Naive B cell (primary cell): Measurements from ENCODE around the gene PXN. TPM values are rescaled to one million over a fixed set of nuclear protein-coding genes. Genes with fewer than 3 reads are reported as not detected.

Source experiments
- ATAC-seq, 2 donors: fragments of 150-1000 bp; cut with Tn5 transposase; 2 replicates each; pipeline ENCODE4 v1.10.0; 2021; ENCODE audit warnings: low read depth in 2 of 2, mild to moderate bottlenecking in 2 of 2, moderate library complexity in 2 of 2
- DNase-seq: peaks from one replicate; pipeline ENCODE4 v3.0.0; 2022
- H3K27ac Mint-ChIP-seq, 6 donors: one replicate each; pipeline ENCODE4 v1.8.0; 2020 to 2022; ENCODE audit warnings: mild to moderate bottlenecking in 6 of 6, mixed read lengths in 6 of 6, moderate library complexity in 5 of 6, inconsistent platforms in 2 of 6
- H3K27me3 Mint-ChIP-seq, 3 donors: one replicate each; pipeline ENCODE4 v1.8.0; 2021 to 2022; ENCODE audit warnings: mixed read lengths in 3 of 3, mild to moderate bottlenecking in 1 of 3
- H3K36me3 Mint-ChIP-seq, 2 donors: one replicate each; pipeline ENCODE4 v1.8.0; 2020 to 2022; ENCODE audit warnings: mixed read lengths in 2 of 2, inconsistent platforms in 1 of 2, mild to moderate bottlenecking in 1 of 2
- H3K4me1 Mint-ChIP-seq, 3 donors: one replicate each; pipeline ENCODE4 v1.8.0; 2020 to 2022; ENCODE audit warnings: mixed read lengths in 3 of 3, inconsistent platforms in 1 of 3, mild to moderate bottlenecking in 1 of 3, moderate library complexity in 1 of 3
- H3K4me3 Mint-ChIP-seq, 8 donors: one replicate each; pipeline ENCODE4 v1.8.0; 2020 to 2022; ENCODE audit warnings: mild to moderate bottlenecking in 8 of 8, mixed read lengths in 8 of 8, moderate library complexity in 8 of 8, inconsistent platforms in 2 of 8
- H3K9me3 Mint-ChIP-seq, 7 donors: one replicate each; pipeline ENCODE4 v1.8.0; 2020 to 2022; ENCODE audit warnings: mixed read lengths in 7 of 7, mild to moderate bottlenecking in 5 of 7, inconsistent platforms in 2 of 7, moderate library complexity in 1 of 7
- polyA plus RNA-seq, 6 donors: library from polyadenylated mRNA; unstranded; fragments of 300-500 nt; fragmentation: Illumina TruSeq; gene quantifications; one replicate each; pipeline ENCODE4 v1.2.3, GENCODE V29; 2021; ENCODE audit warnings: low read depth in 6 of 6

The PXN gene
- polyA plus RNA-seq: 1 to 10 TPM in 5 of 6 donors, under 1 TPM in 1; 0.95 to 6.0 (median 3.7) TPM

DNA sequence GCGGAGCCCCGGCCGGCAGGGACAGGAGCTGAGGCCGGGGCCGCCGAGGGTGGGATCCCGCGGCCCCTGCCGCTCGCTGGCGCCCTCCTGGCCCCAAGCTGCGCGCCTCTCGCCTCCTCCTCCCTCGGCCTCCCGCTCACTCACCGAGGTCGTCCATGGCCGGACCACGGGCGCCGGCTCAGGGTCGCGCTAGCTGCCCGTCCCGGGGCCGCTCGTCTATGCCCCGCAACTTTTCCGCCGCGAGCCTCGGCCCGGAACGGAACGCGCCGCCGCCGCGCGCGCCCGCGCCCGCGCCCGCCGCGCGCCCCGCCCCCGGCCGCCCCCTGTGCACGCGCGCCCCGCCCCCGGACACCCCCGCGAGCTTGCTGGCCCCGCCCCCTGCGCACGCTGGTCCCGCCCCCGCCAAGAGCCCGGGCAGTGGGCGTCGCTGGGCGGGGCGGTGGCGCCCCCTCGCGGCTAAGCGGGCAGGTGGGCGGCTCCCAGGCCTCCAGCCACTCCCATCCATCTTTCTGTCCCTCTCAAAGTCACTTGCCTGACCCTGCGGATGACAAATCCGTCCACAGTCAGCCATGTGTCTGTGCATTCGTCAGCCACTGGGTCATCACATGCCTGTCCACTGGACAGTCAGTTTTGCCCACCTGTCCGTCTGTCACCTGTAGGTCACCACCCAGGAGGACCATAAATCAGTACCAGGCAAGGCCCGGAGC is at the start of gene PXN:
Gene PXN, minus strand, starts transcription at position 258 of the 707 bp plus-strand sequence. Its CDS starts 101 bp downstream, at position 157.
- Mint-ChIP-seq H3K36me3 (no peaks in the 10 kb centered on the region), H3K9me3 (no peaks in the 10 kb centered on the region), H3K27me3 (peaks cover 31 to 65% (median 54%) of the 10 kb centered on the region in 3 donors), H3K4me3 (peak within 1 kb of the TSS; percentile 74 to 94 (median 87)), H3K27ac (peak within 1 kb of the TSS in 4 of 6 donors; percentile 66 to 92 (median 81)), H3K4me1 (peaks cover 20 to 31% (median 25%) of the 10 kb centered on the region in 3 donors)
- DNase-seq: peak; percentile 83
- ATAC-seq: peak; percentile 92 to 94

DNA sequence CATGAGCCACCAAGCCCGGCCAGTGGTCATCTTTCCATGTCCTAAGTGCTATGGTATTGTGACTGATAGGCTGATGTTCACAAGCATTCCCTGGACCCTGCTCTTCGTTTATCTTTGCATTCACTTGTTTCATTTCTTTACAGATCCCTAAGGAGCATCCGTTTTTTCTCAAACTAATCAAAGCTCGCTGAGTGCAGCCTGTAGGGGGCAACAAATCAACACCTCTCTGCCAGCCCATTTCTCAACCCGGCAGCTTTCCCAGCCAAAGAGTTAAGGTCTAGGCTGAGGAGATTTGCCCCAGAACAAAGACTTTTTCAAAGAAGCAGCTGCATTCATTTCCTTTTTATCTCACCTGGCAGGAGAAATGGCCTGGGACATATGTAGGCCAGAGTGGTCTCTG is 48.7 kb upstream of the PXN start:
- Mint-ChIP-seq H3K4me1 (peaks cover 14 to 18% (median 14%) of the 10 kb centered on the region in 3 donors), H3K36me3 (no peaks in the 10 kb centered on the region), H3K27me3 (no peaks in the 10 kb centered on the region), H3K4me3 (peak overlapping the region in 1 of 8 donors; percentile 41), H3K27ac (no peak overlapping the region), H3K9me3 (peaks cover 0 to 5% (median 2%) of the 10 kb centered on the region in 7 donors)
- DNase-seq (no peak), ATAC-seq (no peak)

DNA sequence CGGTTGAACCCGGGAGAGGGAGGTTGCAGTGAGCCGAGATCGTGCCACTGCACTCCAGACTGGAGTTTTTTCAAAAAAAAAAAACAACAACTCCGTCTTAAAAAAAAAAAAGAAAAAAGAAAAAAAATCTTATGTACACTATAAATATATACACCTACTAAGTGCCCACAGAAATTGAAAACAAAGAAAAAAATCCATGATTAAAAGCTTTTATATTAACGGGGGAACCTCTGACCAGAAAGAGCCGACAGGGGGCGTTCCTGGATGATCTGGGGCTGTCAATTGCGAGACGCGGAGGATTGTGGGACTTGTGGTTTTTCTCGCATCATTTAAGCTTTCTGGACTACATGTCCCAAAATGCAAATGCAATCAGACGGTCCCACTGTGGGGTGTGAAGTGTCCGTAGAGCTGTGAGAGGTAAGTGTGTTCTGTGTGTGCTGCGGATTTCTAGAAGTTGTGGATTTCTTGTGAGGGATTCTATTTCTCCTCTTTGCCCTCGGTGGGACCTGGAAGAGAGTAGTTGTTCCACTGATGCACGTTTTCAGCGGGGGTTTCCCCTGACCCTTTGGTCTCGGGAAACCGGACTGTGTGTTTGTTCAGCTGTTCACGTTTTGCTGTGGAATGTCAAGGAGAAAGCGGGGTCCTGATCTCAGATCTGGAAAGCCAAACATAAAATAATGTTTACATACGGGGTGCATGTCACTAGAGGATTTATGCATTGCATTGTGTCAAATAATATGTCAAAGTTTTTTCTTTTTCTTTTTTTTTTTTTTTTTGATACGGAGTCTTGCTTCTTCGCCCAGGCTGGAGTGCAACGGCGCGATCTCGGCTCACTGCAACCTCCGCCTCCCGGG is 36.7 kb upstream of the PXN start, which contains the start of gene SIRT4:
Gene SIRT4, plus strand, starts transcription at position 360 of the 854 bp plus-strand sequence. CDS start 1,241 bp downstream, outside the sequence.
- H3K36me3 Mint-ChIP-seq: no peaks in the 10 kb centered on the region
- peak within 1 kb of the TSS; percentile 23 to 93 (median 81) for H3K27ac Mint-ChIP-seq
- peaks cover 9 to 14% (median 11%) of the 10 kb centered on the region in 3 donors for H3K4me1 Mint-ChIP-seq
- peak within 1 kb of the TSS; percentile 85 to 98 (median 94) for H3K4me3 Mint-ChIP-seq
- no peaks in the 10 kb centered on the region for H3K9me3 Mint-ChIP-seq
- DNase-seq (peak; percentile 89), ATAC-seq (peak; percentile 100)
- no peaks in the 10 kb centered on the region for H3K27me3 Mint-ChIP-seq

DNA sequence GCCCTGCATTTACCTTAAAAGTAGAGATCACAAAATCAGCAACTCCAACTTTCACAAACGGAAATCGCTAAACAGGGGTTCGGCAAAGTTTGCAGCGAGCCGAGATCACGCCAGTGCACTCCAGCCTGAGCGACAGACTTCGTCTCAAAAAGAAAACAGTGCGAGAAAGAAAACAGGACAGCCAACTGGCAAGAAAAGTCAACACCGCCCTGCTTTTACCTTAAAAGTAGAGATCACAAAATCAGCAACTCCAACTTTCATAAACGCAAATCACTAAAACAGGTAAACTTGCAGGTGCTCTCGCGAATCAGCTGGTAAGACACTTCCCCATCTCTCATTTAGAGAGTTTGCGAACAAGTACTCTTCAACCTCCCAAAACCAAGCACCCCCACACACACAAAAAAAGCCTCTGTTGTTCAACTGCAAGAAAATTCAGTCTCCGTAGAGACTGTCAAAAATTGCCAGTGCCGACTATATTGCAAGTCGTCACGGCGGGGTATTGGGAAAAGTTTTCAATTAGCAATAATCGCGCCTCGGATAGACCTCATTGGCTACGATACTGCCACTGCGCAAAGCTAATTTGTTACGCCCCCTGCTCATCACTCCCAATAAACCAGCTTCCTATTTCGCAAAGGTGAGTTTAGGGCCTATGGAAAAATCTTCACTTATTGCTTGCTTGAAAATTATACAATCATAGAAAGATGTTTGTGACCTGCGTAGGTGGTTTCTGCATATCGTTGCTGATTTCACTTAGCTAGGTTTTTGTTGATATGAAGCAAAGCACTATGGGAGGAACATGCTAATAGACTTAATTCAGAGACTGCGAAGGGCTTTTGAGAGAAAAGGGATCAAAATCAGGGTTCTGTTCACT is 27.4 kb upstream of the PXN start, which contains the start of gene RNU4-1:
Gene RNU4-1, minus strand, starts transcription at position 577 of the 871 bp plus-strand sequence.
- peaks cover 0 to 5% (median 4%) of the 10 kb centered on the region in 3 donors for H3K4me1 Mint-ChIP-seq
- no peaks in the 10 kb centered on the region for H3K36me3 Mint-ChIP-seq
- peak; percentile 92 for DNase-seq
- peak within 1 kb of the TSS in 1 of 6 donors; percentile 36 for H3K27ac Mint-ChIP-seq
- H3K27me3 Mint-ChIP-seq: no peaks in the 10 kb centered on the region
- H3K4me3 Mint-ChIP-seq: no peak within 1 kb of the TSS
- H3K9me3 Mint-ChIP-seq: no peaks in the 10 kb centered on the region
- peak; percentile 54 to 60 for ATAC-seq

DNA sequence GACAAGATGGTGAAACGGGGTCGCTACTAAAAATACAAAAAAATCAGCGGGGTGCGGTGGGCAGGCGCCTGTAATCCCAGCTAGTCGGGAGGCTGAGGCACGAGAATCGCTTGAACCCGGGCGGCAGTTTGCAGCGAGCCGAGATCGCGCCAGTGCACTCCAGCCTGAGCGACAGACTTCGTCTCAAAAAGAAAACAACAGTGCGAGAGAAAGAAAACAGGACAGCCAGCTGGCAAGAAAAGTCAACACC is 26.8 kb upstream of the PXN start:
- ATAC-seq (peak; percentile 0 to 1), DNase-seq (no peak)
- H3K36me3 Mint-ChIP-seq: no peaks in the 10 kb centered on the region
- H3K9me3 Mint-ChIP-seq: no peaks in the 10 kb centered on the region
- no peak overlapping the region for H3K4me3 Mint-ChIP-seq
- H3K4me1 Mint-ChIP-seq: peaks cover 0 to 5% (median 4%) of the 10 kb centered on the region in 3 donors
- no peak overlapping the region for H3K27ac Mint-ChIP-seq
- no peaks in the 10 kb centered on the region for H3K27me3 Mint-ChIP-seq

DNA sequence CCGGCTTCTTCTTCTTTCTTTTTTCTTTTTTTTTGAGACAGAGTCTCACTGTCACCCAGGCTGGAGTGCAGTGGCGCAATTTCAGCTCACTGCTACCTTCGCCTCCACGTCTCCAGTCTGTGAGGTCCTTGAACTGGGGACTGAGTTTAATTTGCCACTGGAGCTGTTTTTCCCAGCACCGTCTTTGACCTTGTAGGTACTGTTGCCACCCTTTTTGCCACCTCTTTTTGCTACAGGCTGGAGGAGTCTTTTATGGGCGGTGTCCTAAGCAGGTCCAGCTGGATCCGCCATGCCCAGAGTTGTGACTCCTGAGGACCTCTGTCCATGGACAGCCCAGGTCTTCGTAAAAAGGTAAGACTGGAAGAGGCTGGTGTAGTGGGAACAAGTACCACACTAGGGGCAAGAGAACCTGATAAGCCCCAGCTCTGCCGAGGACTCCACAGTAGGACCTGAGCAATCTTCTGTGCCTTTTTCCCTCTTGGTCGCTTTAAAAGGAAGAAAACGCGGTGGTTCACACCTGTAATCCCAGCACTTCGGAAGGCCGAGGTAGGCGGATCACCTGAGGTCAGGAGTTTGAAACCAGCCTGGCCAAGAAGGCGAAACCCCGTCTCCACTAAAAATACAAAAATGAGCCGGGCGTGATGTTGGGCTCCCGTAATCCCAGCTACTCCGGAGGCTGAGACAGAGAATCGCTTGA is 25.2 kb upstream of the PXN start:
- H3K27ac Mint-ChIP-seq: peak overlapping the region in 2 of 6 donors; percentile 9 to 72
- ATAC-seq: no peak
- H3K4me1 Mint-ChIP-seq: peaks cover 3 to 5% (median 4%) of the 10 kb centered on the region in 3 donors
- H3K9me3 Mint-ChIP-seq: no peaks in the 10 kb centered on the region
- H3K36me3 Mint-ChIP-seq: no peaks in the 10 kb centered on the region
- no peaks in the 10 kb centered on the region for H3K27me3 Mint-ChIP-seq
- DNase-seq: peak; percentile 14
- peak overlapping the region in 1 of 8 donors; percentile 45 for H3K4me3 Mint-ChIP-seq

DNA sequence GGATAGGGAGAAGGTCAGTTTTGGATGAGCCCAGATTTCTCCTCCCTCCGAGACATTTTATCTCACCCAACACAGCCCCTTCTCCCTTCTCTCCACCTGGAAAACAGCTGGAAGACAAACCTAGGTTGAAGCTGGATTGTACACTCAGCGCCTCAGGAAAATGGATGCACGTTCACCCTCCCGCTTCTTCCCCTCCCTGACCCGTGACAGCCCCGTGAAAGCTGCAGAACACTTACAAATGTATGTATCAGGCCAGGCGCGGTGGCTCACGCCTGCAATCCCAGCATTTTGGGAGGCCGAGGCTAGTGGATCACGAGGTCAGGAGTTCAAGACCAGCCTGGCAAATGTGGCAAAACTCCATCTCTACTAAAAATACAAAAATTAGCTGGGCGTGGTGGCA is 22.0 kb upstream of the PXN start:
- Mint-ChIP-seq H3K27ac (no peak overlapping the region), H3K4me1 (peaks cover 3 to 5% (median 5%) of the 10 kb centered on the region in 3 donors), H3K36me3 (no peaks in the 10 kb centered on the region), H3K4me3 (no peak overlapping the region), H3K27me3 (peaks cover 0 to 15% (median 0%) of the 10 kb centered on the region in 3 donors), H3K9me3 (no peaks in the 10 kb centered on the region)
- DNase-seq: no peak
- no peak for ATAC-seq

DNA sequence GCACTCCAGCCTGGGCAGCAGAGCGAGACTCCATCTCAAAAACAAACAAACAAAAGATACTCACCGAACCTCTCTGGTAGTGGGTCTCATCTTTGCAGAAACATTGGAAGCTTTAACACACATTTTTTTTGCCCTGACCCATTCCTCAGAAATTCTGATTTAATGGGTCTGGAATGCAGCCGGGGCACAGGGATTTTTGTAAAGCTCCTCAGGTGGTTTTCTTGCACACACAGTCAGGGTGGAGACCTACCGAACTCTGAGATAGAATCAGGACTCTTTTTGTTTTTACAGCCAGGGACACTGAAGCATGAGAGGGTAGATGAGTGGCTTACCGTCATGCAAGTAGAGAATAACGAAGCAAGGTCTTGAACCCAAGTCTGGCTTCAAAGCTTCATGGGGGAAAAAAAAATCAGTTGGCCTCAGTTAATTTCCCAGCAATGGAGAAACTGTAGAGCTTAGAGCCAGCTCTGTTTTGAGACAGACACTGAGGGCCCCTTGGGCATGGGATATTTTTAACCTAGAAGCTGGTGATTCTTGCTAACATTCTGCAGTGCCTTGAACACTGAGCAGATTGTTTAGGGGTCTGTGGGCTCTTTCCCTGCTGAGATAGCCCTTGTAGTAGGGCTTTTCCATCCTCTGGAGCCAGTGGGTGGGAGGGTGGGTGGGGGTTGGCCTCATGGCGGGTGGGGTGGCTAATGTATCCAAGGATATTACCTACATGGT is 21.4 kb upstream of the PXN start:
- Mint-ChIP-seq H3K4me3 (no peak overlapping the region), H3K9me3 (no peaks in the 10 kb centered on the region), H3K27me3 (peaks cover 0 to 20% (median 0%) of the 10 kb centered on the region in 3 donors), H3K27ac (no peak overlapping the region), H3K36me3 (no peaks in the 10 kb centered on the region), H3K4me1 (peaks cover 3 to 7% (median 5%) of the 10 kb centered on the region in 3 donors)
- ATAC-seq: no peak
- DNase-seq: no peak

DNA sequence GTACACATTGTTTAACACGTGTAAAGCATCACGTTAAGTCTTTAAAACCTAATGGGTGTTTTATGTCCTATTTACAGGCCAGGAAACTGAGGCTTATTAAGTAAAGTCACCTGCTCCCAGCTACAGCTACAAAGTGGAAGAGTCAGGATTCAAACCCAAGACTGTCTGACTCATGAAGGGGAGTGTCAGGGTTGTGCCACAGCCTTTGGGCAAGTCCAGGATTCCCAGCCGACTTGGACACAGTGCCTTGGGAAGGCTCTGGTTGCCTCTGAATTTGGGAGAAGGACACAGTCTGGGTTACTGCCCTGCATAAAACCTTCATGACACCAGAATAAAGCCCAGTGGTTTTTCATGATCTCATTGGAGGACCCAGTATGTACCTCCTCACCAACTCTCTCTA is 18.9 kb upstream of the PXN start:
- no peak overlapping the region for H3K4me3 Mint-ChIP-seq
- H3K9me3 Mint-ChIP-seq: no peaks in the 10 kb centered on the region
- H3K36me3 Mint-ChIP-seq: no peaks in the 10 kb centered on the region
- DNase-seq: no peak
- peaks cover 0 to 29% (median under 1%) of the 10 kb centered on the region in 3 donors for H3K27me3 Mint-ChIP-seq
- no peak for ATAC-seq
- no peak overlapping the region for H3K27ac Mint-ChIP-seq
- peaks cover 3 to 5% (median 3%) of the 10 kb centered on the region in 3 donors for H3K4me1 Mint-ChIP-seq

DNA sequence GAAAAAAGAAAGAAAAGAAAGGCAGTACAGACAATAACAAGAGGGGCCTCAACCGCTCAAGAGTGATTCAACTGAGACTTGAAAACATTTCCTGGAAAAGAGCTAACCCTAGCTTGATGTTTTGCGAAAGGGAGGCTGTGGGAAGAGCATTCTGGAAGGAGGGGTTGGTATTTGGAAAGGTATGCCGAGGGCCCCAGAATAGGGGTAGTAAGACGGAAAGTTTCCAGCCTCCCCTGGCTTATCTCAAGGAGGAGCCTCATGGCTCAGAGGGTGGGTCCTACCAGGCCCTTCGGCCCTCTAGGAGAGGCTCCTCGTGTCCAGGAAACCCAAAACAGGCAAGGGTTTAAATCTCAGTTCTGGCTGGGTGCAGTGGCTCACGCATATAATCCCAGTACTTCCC is 17.8 kb upstream of the PXN start:
- H3K9me3 Mint-ChIP-seq: no peaks in the 10 kb centered on the region
- no peak for ATAC-seq
- H3K36me3 Mint-ChIP-seq: no peaks in the 10 kb centered on the region
- H3K4me1 Mint-ChIP-seq: peaks cover 3% of the 10 kb centered on the region in 3 donors
- H3K4me3 Mint-ChIP-seq: peak overlapping the region in 1 of 8 donors; percentile 63
- H3K27me3 Mint-ChIP-seq: peaks cover 0 to 29% (median 4%) of the 10 kb centered on the region in 3 donors
- DNase-seq: no peak
- H3K27ac Mint-ChIP-seq: no peak overlapping the region

DNA sequence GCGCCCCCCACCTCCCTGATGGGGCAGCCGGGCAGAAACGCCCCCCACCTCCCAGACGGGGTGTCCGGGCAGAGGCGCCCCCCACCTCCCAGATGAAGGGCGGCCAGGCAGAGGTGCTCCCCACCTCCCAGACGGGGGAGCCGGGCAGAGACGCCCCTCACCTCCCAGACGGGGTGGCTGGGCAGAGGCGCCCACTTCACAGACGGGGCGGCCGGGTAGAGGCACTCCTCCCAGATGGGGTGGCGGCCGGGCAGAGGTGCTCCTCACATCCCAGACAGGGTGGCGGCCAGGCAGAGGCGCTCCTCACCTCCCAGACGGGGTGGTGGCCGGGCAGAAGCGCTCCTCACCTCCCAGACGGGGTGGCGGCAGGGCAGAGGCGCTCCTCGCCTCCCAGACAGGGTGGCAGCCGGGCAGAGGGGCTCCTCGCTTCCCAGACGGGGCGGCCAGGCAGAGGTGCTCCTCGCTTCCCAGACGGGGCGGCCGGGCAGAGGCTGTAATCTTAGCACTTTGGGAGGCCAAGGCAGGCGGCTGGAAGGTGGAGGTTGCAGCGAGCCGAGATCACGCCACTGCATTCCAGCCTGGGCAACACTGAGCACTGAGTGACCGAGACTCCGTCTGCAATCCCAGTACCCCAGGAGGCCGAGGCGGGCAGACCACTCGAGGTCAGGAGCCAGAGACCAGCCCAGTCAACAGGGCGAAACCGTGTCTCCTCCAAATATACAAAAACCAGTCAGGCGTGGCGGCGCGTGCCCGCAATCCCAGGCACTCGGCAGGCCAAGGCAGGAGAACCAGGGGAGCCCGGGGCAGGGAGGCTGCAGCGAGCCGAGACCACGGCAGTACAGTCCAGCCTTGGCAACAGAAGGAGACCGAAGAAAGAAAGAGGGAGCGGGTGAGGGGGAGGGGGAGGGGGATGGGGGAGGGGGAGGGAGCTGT is 12.9 kb upstream of the PXN start:
- no peaks in the 10 kb centered on the region for H3K36me3 Mint-ChIP-seq
- no peak overlapping the region for H3K4me3 Mint-ChIP-seq
- DNase-seq (no peak), ATAC-seq (no peak)
- no peaks in the 10 kb centered on the region for H3K9me3 Mint-ChIP-seq
- no peak overlapping the region for H3K27ac Mint-ChIP-seq
- peaks cover 0 to 27% (median 9%) of the 10 kb centered on the region in 3 donors for H3K27me3 Mint-ChIP-seq
- H3K4me1 Mint-ChIP-seq: peaks cover 0 to 3% (median 0%) of the 10 kb centered on the region in 3 donors
